NB4 (cell line): ENCODE results near the gene MZT1.
"Not testable (repeated sequence)": the region's sequence is repeated elsewhere in the genome, so short reads cannot be mapped to it uniquely, and the experiment has no call there.

Experiments
- CTCF ChIP-seq: IDR thresholded peaks from one replicate; pipeline ENCODE4 v1.5.1; 2012; ENCODE audit warnings: low read depth, low read length
- MAX ChIP-seq: IDR thresholded peaks from 2 replicates; pipeline ENCODE4 v1.6.1; 2011; ENCODE audit warnings: low read depth, low read length
- POLR2A ChIP-seq: IDR thresholded peaks from 2 replicates; pipeline ENCODE4 v1.6.1; 2011; ENCODE audit warnings: mild to moderate bottlenecking; ENCODE audit not compliant: insufficient read length; ENCODE audit errors: extremely low read depth

GRCh38 chr13:72726185-72726584, 1.2 kb downstream of the MZT1 start:
- TF ChIP-seq MAX, CTCF, POLR2A: not testable (repeated sequence)
